OCI-LY3 (cell line): ENCODE results near the gene NEMP2.

Experiments
- H2AFZ ChIP-seq: fragments of 200-600, 300-600 bp; shearing (Covaris generic); 2 replicates; pipeline ENCODE4 v1.6.0; 2014; ENCODE audit warnings: antibody characterized with exemption, low read depth, low read length
- H3K27ac ChIP-seq: fragments of 200-600, 300-600 bp; sonication (generic); 2 replicates; pipeline ENCODE4 v1.5.1; 2014; ENCODE audit warnings: mild to moderate bottlenecking, low read length, moderate library complexity, mixed read lengths
- H3K27me3 ChIP-seq: fragments of 200-600, 300-600 bp; sonication (generic); 2 replicates; pipeline ENCODE4 v1.6.1; 2014; ENCODE audit warnings: low read depth, low read length, mixed read lengths
- H3K36me3 ChIP-seq: fragments of 200-600, 300-600 bp; sonication (generic); replicated peaks from 2 replicates; pipeline ENCODE3; 2014; ENCODE audit warnings: low read depth, low read length, mixed read lengths
- H3K4me1 ChIP-seq: fragments of 300-600, 200-600 bp; sonication (generic); 2 replicates; pipeline ENCODE4 v1.6.1; 2014; ENCODE audit warnings: low read length, mixed read lengths
- H3K4me2 ChIP-seq: fragments of 200-600, 300-600 bp; sonication (generic); 2 replicates; pipeline ENCODE4 v1.6.1; 2014; ENCODE audit warnings: low read length, mixed read lengths
- H3K4me3 ChIP-seq: fragments of 300-600, 200-600 bp; sonication (generic); 2 replicates; pipeline ENCODE4 v1.5.1; 2014; ENCODE audit warnings: antibody characterized with exemption, mild to moderate bottlenecking, low read length, moderate library complexity
- H3K79me2 ChIP-seq: fragments of 300-600, 200-600 bp; shearing (Covaris generic); 2 replicates; pipeline ENCODE4 v1.6.1; 2014; ENCODE audit warnings: mild to moderate bottlenecking, low read length, mixed read lengths
- H3K9ac ChIP-seq: fragments of 300-600, 200-600 bp; shearing (Covaris generic); 2 replicates; pipeline ENCODE4 v1.6.0; 2014; ENCODE audit warnings: mild to moderate bottlenecking, low read length, moderate library complexity
- H3K9me3 ChIP-seq: fragments of 200-600, 300-600 bp; shearing (Covaris generic); 2 replicates; pipeline ENCODE4 v1.6.1; 2014; ENCODE audit warnings: low read length, mixed read lengths; ENCODE audit not compliant: insufficient read depth
- H4K20me1 ChIP-seq: fragments of 200-600, 300-600 bp; sonication (generic); 2 replicates; pipeline ENCODE4 v1.6.1; 2016; ENCODE audit warnings: low read length, mixed read lengths; ENCODE audit not compliant: insufficient read depth
- CTCF ChIP-seq: fragments of 200-600, 300-600 bp; sonication (generic); IDR thresholded peaks from 2 replicates; pipeline ENCODE4 v1.5.1; 2014; ENCODE audit warnings: antibody characterized with exemption, low read length, low read depth
- EZH2phosphoT487 ChIP-seq: fragments of 200-600 bp; shearing (Covaris generic); IDR thresholded peaks from 2 replicates; pipeline ENCODE4 v1.6.1; 2018; ENCODE audit warnings: antibody characterized with exemption, mixed run types, low read depth

Gene NEMP2

GRCh38 chr2:190535121-190535439 is 558 bp upstream of the NEMP2 start:
- no peak for TF ChIP-seq CTCF
- TF ChIP-seq EZH2phosphoT487 = no peak
- Histone ChIP-seq H3K4me1 (peaks cover 24% of the 10 kb centered on the region), H3K27ac (peak overlapping the region; percentile 81), H3K27me3 (no peaks in the 10 kb centered on the region), H3K4me2 (peak overlapping the region; percentile 82), H2AFZ (peak overlapping the region; percentile 79; the same call in 1 of the 2 replicates), H3K9ac (peak overlapping the region; percentile 89), H3K9me3 (peaks cover 37% of the 10 kb centered on the region; the same call in 1 of the 2 replicates), H3K79me2 (peaks cover 39% of the 10 kb centered on the region), H4K20me1 (no peaks in the 10 kb centered on the region), H3K36me3 (peaks cover 33% of the 10 kb centered on the region), H3K4me3 (peak overlapping the region; percentile 91)

GRCh38 chr2:190533968-190534309 is 583 bp downstream of the NEMP2 start:
- Histone ChIP-seq H4K20me1 (no peaks in the 10 kb centered on the region), H3K4me2 (peak overlapping the region; percentile 82), H3K9ac (peak overlapping the region; percentile 89), H3K4me3 (peak overlapping the region; percentile 91), H2AFZ (peak overlapping the region; percentile 60), H3K27me3 (no peaks in the 10 kb centered on the region), H3K36me3 (peaks cover 24% of the 10 kb centered on the region), H3K79me2 (peaks cover 38% of the 10 kb centered on the region), H3K4me1 (peaks cover 24% of the 10 kb centered on the region), H3K9me3 (peaks cover 29% of the 10 kb centered on the region; the same call in 1 of the 2 replicates), H3K27ac (peak overlapping the region; percentile 81)
- TF ChIP-seq CTCF (no peak), EZH2phosphoT487 (no peak)

GRCh38 chr2:190533175-190533967 is 1.2 kb downstream of the NEMP2 start:
- peak overlapping the region; percentile 81 for H3K27ac ChIP-seq
- H3K9ac ChIP-seq = peak overlapping the region; percentile 89
- peak overlapping the region; percentile 60 for H2AFZ ChIP-seq
- no peaks in the 10 kb centered on the region for H4K20me1 ChIP-seq
- no peaks in the 10 kb centered on the region for H3K27me3 ChIP-seq
- H3K9me3 ChIP-seq = peaks cover 24% of the 10 kb centered on the region; the same call in 1 of the 2 replicates
- peaks cover 23% of the 10 kb centered on the region for H3K36me3 ChIP-seq
- H3K79me2 ChIP-seq = peaks cover 38% of the 10 kb centered on the region
- H3K4me2 ChIP-seq = peak overlapping the region; percentile 82
- H3K4me3 ChIP-seq = peak overlapping the region; percentile 91
- H3K4me1 ChIP-seq = peaks cover 28% of the 10 kb centered on the region
- TF ChIP-seq CTCF (no peak), EZH2phosphoT487 (no peak)

GRCh38 chr2:190532581-190532980 is 1.9 kb downstream of the NEMP2 start:
- H3K79me2 ChIP-seq = peaks cover 38% of the 10 kb centered on the region
- H4K20me1 ChIP-seq = no peaks in the 10 kb centered on the region
- H3K27ac ChIP-seq = no peak overlapping the region
- H2AFZ ChIP-seq = no peak overlapping the region
- no peak for TF ChIP-seq EZH2phosphoT487
- TF ChIP-seq CTCF = no peak
- peaks cover 36% of the 10 kb centered on the region for H3K4me1 ChIP-seq
- H3K36me3 ChIP-seq = peaks cover 16% of the 10 kb centered on the region
- peaks cover 16% of the 10 kb centered on the region; the same call in 1 of the 2 replicates for H3K9me3 ChIP-seq
- H3K9ac ChIP-seq = no peak overlapping the region
- H3K4me3 ChIP-seq = 0 out of 2 replicates have a peak overlapping the region, but pooled peaks have one; percentile 91
- peak overlapping the region; percentile 82 for H3K4me2 ChIP-seq
- no peaks in the 10 kb centered on the region for H3K27me3 ChIP-seq
